ENCODE measurements around the gene GPR156.

The GPR156 gene

DNA sequence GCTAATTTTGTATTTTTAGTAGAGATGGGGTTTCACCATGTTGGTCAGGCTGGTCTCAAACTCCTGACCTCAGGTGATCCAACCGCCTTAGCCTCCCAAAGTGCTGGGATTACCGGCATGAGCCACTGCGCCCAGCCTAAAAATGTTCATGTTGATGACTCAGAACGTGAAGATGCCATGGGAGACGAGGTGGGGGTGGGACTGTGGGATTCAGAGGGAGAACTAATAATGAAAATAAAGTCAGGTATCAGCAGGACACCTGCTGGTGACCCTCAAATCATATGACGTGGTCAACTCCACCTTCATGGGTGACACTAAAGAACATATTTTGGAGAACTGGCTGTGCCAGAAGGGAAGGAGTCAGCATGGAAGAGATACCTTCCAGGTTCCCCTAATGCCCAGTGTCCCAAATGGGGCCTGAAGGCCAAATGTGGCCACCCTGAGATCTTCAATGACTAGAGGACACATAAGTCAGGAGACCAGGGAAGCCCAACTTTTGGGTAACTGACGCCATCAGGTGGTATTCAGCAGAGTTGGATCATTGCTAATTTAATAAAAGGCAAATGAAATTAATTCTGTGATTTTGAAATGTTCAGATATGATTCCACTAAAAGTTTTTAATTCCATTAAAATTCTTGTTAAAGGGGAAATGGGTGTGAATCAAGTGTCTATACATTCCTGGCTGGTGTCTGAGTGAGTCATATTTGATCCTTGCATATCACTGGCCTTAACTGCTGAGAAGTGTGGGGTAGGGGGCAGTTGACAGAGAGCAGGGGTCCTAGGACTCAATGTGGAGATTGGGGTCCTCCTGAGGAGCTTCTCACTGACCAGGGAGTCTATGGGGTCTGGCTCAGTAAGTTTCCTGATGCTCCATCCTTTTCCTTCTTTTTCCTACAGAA is 102.2 kb downstream of the GPR156 start:
- TF ChIP-seq, protein P1, sequence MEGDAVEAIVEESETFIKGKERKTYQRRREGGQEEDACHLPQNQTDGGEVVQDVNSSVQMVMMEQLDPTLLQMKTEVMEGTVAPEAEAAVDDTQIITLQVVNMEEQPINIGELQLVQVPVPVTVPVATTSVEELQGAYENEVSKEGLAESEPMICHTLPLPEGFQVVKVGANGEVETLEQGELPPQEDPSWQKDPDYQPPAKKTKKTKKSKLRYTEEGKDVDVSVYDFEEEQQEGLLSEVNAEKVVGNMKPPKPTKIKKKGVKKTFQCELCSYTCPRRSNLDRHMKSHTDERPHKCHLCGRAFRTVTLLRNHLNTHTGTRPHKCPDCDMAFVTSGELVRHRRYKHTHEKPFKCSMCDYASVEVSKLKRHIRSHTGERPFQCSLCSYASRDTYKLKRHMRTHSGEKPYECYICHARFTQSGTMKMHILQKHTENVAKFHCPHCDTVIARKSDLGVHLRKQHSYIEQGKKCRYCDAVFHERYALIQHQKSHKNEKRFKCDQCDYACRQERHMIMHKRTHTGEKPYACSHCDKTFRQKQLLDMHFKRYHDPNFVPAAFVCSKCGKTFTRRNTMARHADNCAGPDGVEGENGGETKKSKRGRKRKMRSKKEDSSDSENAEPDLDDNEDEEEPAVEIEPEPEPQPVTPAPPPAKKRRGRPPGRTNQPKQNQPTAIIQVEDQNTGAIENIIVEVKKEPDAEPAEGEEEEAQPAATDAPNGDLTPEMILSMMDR (IDR thresholded peaks at IDR 0.05), result peak; percentile 49

DNA sequence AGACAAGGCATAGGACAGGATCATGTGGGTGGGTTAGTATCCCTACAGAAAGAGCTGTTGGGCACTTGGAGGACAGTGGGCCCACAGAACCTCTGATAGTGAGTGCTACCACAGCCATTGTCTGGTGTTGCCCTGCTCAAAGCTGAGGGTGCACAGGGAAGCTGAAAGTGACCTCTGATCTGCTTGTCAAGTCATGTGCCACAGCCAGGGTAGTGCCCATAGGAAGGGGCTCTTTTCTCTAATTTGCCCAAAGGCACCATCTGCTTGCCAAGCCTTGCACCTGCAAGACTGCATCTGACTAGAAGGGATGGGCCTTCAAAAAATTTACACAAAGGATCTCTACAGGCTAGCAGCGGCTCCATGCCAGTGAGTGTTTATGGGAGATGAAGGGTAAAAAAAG is 103.4 kb downstream of the GPR156 start:
- TF ChIP-seq, protein P1 (IDR thresholded peaks at IDR 0.05), result no peak

DNA sequence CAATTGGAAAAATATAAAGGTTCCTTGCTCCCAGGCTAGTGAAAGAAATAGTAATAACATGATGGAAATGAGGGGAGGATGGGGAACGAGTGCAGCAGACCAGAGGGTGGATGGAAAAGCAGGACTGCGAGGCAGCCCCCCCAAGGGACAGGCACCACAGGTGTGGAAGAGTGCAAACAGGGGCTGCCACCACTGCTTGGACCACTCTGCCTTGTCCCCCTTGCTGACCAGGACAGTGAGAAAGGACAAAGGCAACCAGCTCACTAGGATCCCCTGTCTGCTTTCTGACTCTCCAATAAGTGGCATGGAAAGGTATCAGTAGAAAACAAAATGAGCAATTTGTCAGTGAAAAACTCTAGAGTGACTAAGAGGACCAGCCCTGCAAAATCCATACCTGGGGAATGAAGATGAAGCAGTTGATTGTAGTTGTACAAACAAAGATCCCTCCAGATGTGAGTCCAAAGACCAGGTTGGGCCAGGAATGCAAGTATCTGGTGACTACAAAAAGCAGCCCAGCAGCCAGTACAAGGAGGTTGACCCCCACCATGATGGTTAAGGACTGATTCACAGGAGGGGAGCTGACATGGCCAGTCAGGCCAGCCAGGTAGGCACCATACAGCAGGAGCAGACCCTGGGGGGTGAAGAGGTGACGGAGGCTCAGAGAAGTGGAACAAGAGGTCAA is 104.2 kb downstream of the GPR156 start:
- TF ChIP-seq, protein P1 (IDR thresholded peaks at IDR 0.05), result no peak

DNA sequence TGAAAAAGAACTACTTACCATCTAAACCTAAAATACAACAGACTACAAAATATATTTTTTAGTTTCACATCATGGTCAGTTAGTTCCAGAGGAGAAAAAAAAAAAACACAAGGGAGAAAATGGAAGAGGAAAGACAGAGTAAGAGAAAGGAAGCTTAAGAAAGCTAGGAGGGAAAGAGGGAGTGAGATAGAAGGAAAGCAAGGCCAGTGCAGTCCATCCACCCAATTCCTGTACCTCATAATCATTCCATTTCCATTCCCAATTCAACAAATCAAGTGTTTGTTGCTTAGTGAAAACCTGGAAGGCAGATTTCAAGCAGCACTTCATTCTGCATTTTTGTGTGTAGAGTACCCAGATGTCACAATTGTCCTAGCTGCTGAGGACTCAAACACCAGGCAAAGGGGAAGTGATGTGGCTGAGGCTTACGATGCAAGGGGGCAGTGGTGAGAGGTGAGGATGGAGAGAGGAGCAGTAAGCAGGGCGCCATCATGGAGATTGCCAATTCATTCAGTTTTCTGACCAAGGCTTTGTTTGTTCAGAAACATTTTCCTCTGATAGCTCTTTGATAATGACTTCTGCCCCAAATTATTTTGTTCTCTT is 107.2 kb downstream of the GPR156 start:
- TF ChIP-seq, protein P1 (IDR thresholded peaks at IDR 0.05), result no peak

DNA sequence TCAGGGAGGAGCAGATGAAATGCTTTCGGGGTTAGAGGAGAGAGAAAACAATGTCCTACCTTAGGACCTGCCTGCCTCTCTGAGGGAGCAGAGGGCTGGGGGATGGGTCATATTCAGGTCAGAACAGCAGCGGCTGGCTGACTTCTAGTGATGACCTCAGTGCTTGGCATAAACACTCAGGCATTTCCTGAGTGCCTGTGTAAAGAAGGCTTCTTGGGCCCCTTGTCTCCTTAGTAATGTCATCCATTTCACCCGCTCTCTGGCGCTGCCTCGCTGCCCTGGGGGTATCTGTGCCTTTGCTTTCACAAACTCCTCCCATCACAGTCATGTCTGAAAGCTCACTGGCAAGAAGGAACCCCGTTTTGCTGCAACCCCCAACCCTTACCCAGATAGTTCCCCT is 107.9 kb downstream of the GPR156 start:
- TF ChIP-seq, protein P1 (IDR thresholded peaks at IDR 0.05), result no peak

DNA sequence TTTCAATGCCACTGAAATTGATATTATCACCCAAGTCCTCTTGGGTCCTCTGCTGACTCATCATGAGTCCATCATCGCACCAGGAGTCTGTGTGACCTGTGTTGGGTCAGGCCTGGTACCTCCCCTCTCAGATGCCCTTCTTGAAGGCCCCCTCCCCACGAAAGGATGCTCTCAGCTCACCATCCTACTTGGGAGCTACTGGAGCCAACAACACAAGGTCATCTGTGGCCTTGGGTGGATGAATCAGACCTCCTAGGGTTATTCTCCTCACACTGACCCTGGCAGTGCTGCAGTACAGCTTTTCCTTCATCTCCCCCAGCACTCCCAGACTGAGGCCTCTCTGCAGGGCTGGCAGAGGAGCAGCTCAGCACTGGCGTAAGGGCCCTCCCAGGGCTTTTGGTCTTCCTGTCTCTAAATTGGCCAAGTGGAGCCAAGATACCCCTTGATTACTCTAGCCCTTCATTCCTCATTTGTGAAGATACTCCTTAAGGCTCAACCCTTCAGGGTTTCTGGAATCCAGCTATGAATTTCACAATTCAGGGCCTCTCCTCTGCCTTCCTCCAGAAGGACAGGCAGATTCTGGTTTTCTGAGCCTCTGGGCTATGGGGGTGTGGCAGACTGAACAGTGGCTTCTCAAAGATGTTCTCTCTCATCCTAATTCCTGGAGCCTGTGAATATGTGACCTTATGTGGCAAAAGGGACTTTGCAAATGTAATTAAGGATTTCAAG is 110.0 kb downstream of the GPR156 start:
- TF ChIP-seq, protein P1 (IDR thresholded peaks at IDR 0.05), result no peak

DNA sequence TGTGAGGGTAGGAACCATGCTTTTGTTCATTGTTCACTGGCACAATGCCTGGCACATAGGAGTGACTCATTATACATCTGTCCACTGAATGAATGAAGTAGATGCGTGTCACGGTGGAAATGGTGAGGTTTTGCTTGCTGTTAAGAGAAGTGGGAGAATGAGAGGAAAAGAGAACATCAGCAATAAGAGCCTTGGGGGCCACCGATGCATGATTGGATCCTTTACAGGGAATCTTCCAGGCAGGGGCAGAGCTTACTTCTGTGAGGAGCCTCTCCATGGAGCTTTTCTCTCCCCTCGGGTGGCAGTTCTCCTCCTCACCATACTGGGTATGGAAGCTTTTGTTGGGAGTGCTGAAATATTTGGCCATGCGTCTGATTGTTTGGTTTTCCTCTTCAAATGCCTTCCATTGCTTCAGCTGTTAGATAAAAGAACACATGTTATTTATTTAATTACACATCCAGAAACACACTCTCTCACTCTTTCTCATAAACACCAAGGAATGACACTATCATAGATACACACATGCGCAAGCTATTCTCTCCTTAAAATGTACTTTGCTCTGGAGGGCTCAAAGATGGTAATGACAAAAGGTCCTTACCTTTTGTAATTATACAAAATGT is 111.9 kb downstream of the GPR156 start:
- TF ChIP-seq, protein P1 (IDR thresholded peaks at IDR 0.05), result no peak

All from LNCAP (cell line).